ENCODE results near the gene MBLAC1. TPM values are rescaled to one million over a fixed set of nuclear protein-coding genes. Genes with fewer than 3 reads are reported as not detected.

Gene MBLAC1
- total and polyA plus RNA-seq, 2 donors from 2014 or later: 2.4 to 3.7 TPM

GRCh38 chr7:100107125-100107737, 19.5 kb upstream of the MBLAC1 start:
- Histone ChIP-seq H3K4me1 (ENCODE audit: control insufficient read depth in 2 of 3, insufficient read depth in 2 of 3, low read depth in 1 of 3, low read length in 3 of 3) (no peaks in the 10 kb centered on the region), H3K36me3 (ENCODE audit: control insufficient read depth in 2 of 3, insufficient read depth in 3 of 3, low read length in 3 of 3) (peaks cover 0 to 20% (median 7%) of the 10 kb centered on the region in 3 donors), H3K27ac (ENCODE audit: low read depth in 2 of 2, low read length in 2 of 2) (no peak overlapping the region), H3K9ac (ENCODE audit: low read length in 3 of 3) (no peak overlapping the region), H3K9me3 (ENCODE audit: control insufficient read depth in 2 of 3, insufficient read depth in 1 of 3, low read length in 3 of 3) (no peaks in the 10 kb centered on the region), H3K4me3 (ENCODE audit: low read length in 3 of 3) (no peak overlapping the region), H3K27me3 (ENCODE audit: control insufficient read depth, insufficient read depth, low read length) (no peaks in the 10 kb centered on the region)
- TF ChIP-seq, protein P1, sequence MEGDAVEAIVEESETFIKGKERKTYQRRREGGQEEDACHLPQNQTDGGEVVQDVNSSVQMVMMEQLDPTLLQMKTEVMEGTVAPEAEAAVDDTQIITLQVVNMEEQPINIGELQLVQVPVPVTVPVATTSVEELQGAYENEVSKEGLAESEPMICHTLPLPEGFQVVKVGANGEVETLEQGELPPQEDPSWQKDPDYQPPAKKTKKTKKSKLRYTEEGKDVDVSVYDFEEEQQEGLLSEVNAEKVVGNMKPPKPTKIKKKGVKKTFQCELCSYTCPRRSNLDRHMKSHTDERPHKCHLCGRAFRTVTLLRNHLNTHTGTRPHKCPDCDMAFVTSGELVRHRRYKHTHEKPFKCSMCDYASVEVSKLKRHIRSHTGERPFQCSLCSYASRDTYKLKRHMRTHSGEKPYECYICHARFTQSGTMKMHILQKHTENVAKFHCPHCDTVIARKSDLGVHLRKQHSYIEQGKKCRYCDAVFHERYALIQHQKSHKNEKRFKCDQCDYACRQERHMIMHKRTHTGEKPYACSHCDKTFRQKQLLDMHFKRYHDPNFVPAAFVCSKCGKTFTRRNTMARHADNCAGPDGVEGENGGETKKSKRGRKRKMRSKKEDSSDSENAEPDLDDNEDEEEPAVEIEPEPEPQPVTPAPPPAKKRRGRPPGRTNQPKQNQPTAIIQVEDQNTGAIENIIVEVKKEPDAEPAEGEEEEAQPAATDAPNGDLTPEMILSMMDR (IDR thresholded peaks at IDR 0.05; ENCODE audit: borderline replicate concordance, extremely low read depth, insufficient read depth): no peak
- intact Hi-C loops (cut with DNase I): no loop called here
- FAIRE-seq (no peak), DNase-seq (peak in 1 of 5 donors; percentile 78)

GRCh38 chr7:100107890-100108289, 18.9 kb upstream of the MBLAC1 start:
- no peak for FAIRE-seq
- peak in 1 of 5 donors; percentile 54 for DNase-seq
- intact Hi-C loops (cut with DNase I): no loop called here
- no peak overlapping the region for H3K27ac ChIP-seq (ENCODE audit: low read depth in 2 of 2, low read length in 2 of 2)
- peaks cover 0 to 20% (median 7%) of the 10 kb centered on the region in 3 donors for H3K36me3 ChIP-seq (ENCODE audit: control insufficient read depth in 2 of 3, insufficient read depth in 3 of 3, low read length in 3 of 3)
- no peak overlapping the region for H3K4me3 ChIP-seq (ENCODE audit: low read length in 3 of 3)
- no peaks in the 10 kb centered on the region for H3K9me3 ChIP-seq (ENCODE audit: control insufficient read depth in 2 of 3, insufficient read depth in 1 of 3, low read length in 3 of 3)
- H3K9ac ChIP-seq (ENCODE audit: low read length in 3 of 3): no peak overlapping the region
- TF ChIP-seq, protein P1 (IDR thresholded peaks at IDR 0.05; ENCODE audit: borderline replicate concordance, extremely low read depth, insufficient read depth): no peak
- no peaks in the 10 kb centered on the region for H3K4me1 ChIP-seq (ENCODE audit: control insufficient read depth in 2 of 3, insufficient read depth in 2 of 3, low read depth in 1 of 3, low read length in 3 of 3)
- H3K27me3 ChIP-seq (ENCODE audit: control insufficient read depth, insufficient read depth, low read length): no peaks in the 10 kb centered on the region

GRCh38 chr7:100109521-100110163, 17.1 kb upstream of the MBLAC1 start:
- Histone ChIP-seq H3K9ac (ENCODE audit: low read length in 3 of 3) (no peak overlapping the region), H3K4me1 (ENCODE audit: control insufficient read depth in 2 of 3, insufficient read depth in 2 of 3, low read depth in 1 of 3, low read length in 3 of 3) (no peaks in the 10 kb centered on the region), H3K27ac (ENCODE audit: low read depth in 2 of 2, low read length in 2 of 2) (no peak overlapping the region), H3K4me3 (ENCODE audit: low read length in 3 of 3) (no peak overlapping the region), H3K27me3 (ENCODE audit: control insufficient read depth, insufficient read depth, low read length) (no peaks in the 10 kb centered on the region), H3K36me3 (ENCODE audit: control insufficient read depth in 2 of 3, insufficient read depth in 3 of 3, low read length in 3 of 3) (peaks cover 0 to 20% (median 14%) of the 10 kb centered on the region in 3 donors), H3K9me3 (ENCODE audit: control insufficient read depth in 2 of 3, insufficient read depth in 1 of 3, low read length in 3 of 3) (no peaks in the 10 kb centered on the region)
- intact Hi-C loops (cut with DNase I): no loop called here
- DNase-seq (peak in 1 of 5 donors; percentile 36), FAIRE-seq (no peak)
- TF ChIP-seq, protein P1 (IDR thresholded peaks at IDR 0.05; ENCODE audit: borderline replicate concordance, extremely low read depth, insufficient read depth): no peak
